T-helper 2 cell treated with Interferon-gamma antibody and Interleukin-4, amounts not matched to agents 100 ng/mL and 5 ng/mL, for 36 hours (primary cell): Measurements from ENCODE around the gene IRAK2. TPM values are rescaled to one million over a fixed set of nuclear protein-coding genes. Genes with fewer than 3 reads are reported as not detected.

Source experiments
- total RNA-seq: library from RNA; stranded (reverse); gene quantifications from 2 replicates; pipeline ENCODE4 v1.2.3, GENCODE V29; 2022

Gene IRAK2
- total RNA-seq, 1 donor from 2014 or later = 1.5 TPM

Other genes with a start within 250 kb of the IRAK2 start
- 0.23 and 0.34 TPM in 2 replicates for gene IL17RC, start 247.8 kb upstream of the IRAK2 start, total RNA-seq
- gene CRELD1, start 231.1 kb upstream of the IRAK2 start, total RNA-seq = 16.0 and 20.2 TPM in 2 replicates
- 6.2 TPM in 2 replicates for gene PRRT3, start 212.5 kb upstream of the IRAK2 start, total RNA-seq
- gene EMC3, start 178.1 kb upstream of the IRAK2 start, total RNA-seq = 53.5 TPM in 2 replicates
- 56.6 and 61.9 TPM in 2 replicates for gene FANCD2, start 138.5 kb upstream of the IRAK2 start, total RNA-seq
- not detected in 2 replicates for gene FANCD2OS, start 56.7 kb upstream of the IRAK2 start, total RNA-seq
- gene BRK1, start 49.2 kb upstream of the IRAK2 start, total RNA-seq = 108 and 110 TPM in 2 replicates
- gene VHL, start 23.1 kb upstream of the IRAK2 start, total RNA-seq = 65.8 and 67.9 TPM in 2 replicates
- 76.8 and 80.4 TPM in 2 replicates for gene TATDN2, start 83.5 kb downstream of the IRAK2 start, total RNA-seq
- gene GHRL, start 128.0 kb downstream of the IRAK2 start, total RNA-seq = 0.48 and 0.55 TPM in 2 replicates
- gene SEC13, start 156.2 kb downstream of the IRAK2 start, total RNA-seq = 108 and 109 TPM in 2 replicates